ENCODE results near the gene URI1. TPM values are rescaled to one million over a fixed set of nuclear protein-coding genes. Genes with fewer than 3 reads are reported as not detected.
"Not testable (repeated sequence)": the region's sequence is repeated elsewhere in the genome, so short reads cannot be mapped to it uniquely, and the experiment has no call there.

URI1 gene
- polyA plus RNA-seq, 6 donors from 2014 or later: 11.9 to 24.1 (median 17.4) TPM

- Mint-ChIP-seq H3K4me1 (peaks cover 9 to 17% (median 13%) of the 10 kb centered on the region in 3 donors), H3K27ac (peak overlapping the region in 3 of 6 donors; percentile 9 to 55 (median 54)), H3K9me3 (peaks cover 4 to 26% (median 11%) of the 10 kb centered on the region in 7 donors), H3K36me3 (peaks cover 16 to 28% of the 10 kb centered on the region in 2 donors)
- not testable (repeated sequence) for ATAC-seq (ENCODE audit: low read depth in 2 of 2); H3K27me3 Mint-ChIP-seq; H3K4me3 Mint-ChIP-seq; DNase-seq
Measured at GRCh38 chr19:30043008-30043407, 101.0 kb downstream of the URI1 start.

- Mint-ChIP-seq H3K27me3 (no peaks in the 10 kb centered on the region), H3K4me1 (peaks cover 9 to 17% (median 13%) of the 10 kb centered on the region in 3 donors), H3K36me3 (peaks cover 10 to 19% of the 10 kb centered on the region in 2 donors), H3K4me3 (no peak overlapping the region), H3K27ac (peak overlapping the region in 1 of 6 donors; percentile 22), H3K9me3 (peaks cover 0 to 19% (median 4%) of the 10 kb centered on the region in 7 donors)
- ATAC-seq (ENCODE audit: low read depth in 2 of 2) (no peak), DNase-seq (no peak)
Measured at GRCh38 chr19:30044273-30045248, 102.5 kb downstream of the URI1 start.

GRCh38 chr19:30046522-30046921 is 104.5 kb downstream of the URI1 start:
- peak overlapping the region in 3 of 8 donors; percentile 4 to 15 (median 8) for H3K4me3 Mint-ChIP-seq
- ATAC-seq (ENCODE audit: low read depth in 2 of 2): peak; percentile 92 to 96
- H3K36me3 Mint-ChIP-seq: peaks cover 4 to 5% of the 10 kb centered on the region in 2 donors
- H3K27ac Mint-ChIP-seq: peak overlapping the region in 3 of 6 donors; percentile 30 to 81 (median 39)
- no peaks in the 10 kb centered on the region for H3K27me3 Mint-ChIP-seq
- peaks cover 9 to 17% (median 13%) of the 10 kb centered on the region in 3 donors for H3K4me1 Mint-ChIP-seq
- DNase-seq: peak; percentile 23
- peaks cover 0 to 6% (median under 1%) of the 10 kb centered on the region in 7 donors for H3K9me3 Mint-ChIP-seq

- no peak overlapping the region for H3K27ac Mint-ChIP-seq
- no peaks in the 10 kb centered on the region for H3K36me3 Mint-ChIP-seq
- peaks cover 0 to 2% (median 0%) of the 10 kb centered on the region in 7 donors for H3K9me3 Mint-ChIP-seq
- no peaks in the 10 kb centered on the region for H3K27me3 Mint-ChIP-seq
- ATAC-seq (ENCODE audit: low read depth in 2 of 2) (no peak), DNase-seq (no peak)
- H3K4me1 Mint-ChIP-seq: peaks cover 9 to 17% (median 14%) of the 10 kb centered on the region in 3 donors
- H3K4me3 Mint-ChIP-seq: no peak overlapping the region
Measured at GRCh38 chr19:30047432-30047831, 105.4 kb downstream of the URI1 start.

- no peak for DNase-seq
- no peak for ATAC-seq (ENCODE audit: low read depth in 2 of 2)
- Mint-ChIP-seq H3K4me1 (peaks cover 8 to 17% (median 17%) of the 10 kb centered on the region in 3 donors), H3K36me3 (no peaks in the 10 kb centered on the region), H3K27ac (peak overlapping the region in 1 of 6 donors; percentile 64), H3K27me3 (no peaks in the 10 kb centered on the region), H3K9me3 (peaks cover 0 to 2% (median 0%) of the 10 kb centered on the region in 7 donors), H3K4me3 (no peak overlapping the region)
Measured at GRCh38 chr19:30049226-30049625, 107.2 kb downstream of the URI1 start.

GRCh38 chr19:30049846-30050667 is 108.0 kb downstream of the URI1 start:
- no peaks in the 10 kb centered on the region for H3K27me3 Mint-ChIP-seq
- peak overlapping the region in 1 of 6 donors; percentile 18 for H3K27ac Mint-ChIP-seq
- H3K4me3 Mint-ChIP-seq: no peak overlapping the region
- no peaks in the 10 kb centered on the region for H3K36me3 Mint-ChIP-seq
- DNase-seq: no peak
- no peak for ATAC-seq (ENCODE audit: low read depth in 2 of 2)
- H3K4me1 Mint-ChIP-seq: peaks cover 8 to 17% (median 17%) of the 10 kb centered on the region in 3 donors
- peaks cover 0 to 2% (median 0%) of the 10 kb centered on the region in 7 donors for H3K9me3 Mint-ChIP-seq

- Mint-ChIP-seq H3K36me3 (no peaks in the 10 kb centered on the region), H3K27ac (peak overlapping the region in 2 of 6 donors; percentile 37 to 71)
Measured at GRCh38 chr19:30052122-30053075, 110.4 kb downstream of the URI1 start.

GRCh38 chr19:30053558-30053957 is 111.5 kb downstream of the URI1 start:
- peaks cover 0 to 9% (median 0%) of the 10 kb centered on the region in 7 donors for H3K9me3 Mint-ChIP-seq
- H3K36me3 Mint-ChIP-seq: no peaks in the 10 kb centered on the region
- H3K4me3 Mint-ChIP-seq: no peak overlapping the region
- H3K27ac Mint-ChIP-seq: no peak overlapping the region
- ATAC-seq (ENCODE audit: low read depth in 2 of 2) (no peak), DNase-seq (no peak)
- no peaks in the 10 kb centered on the region for H3K27me3 Mint-ChIP-seq
- H3K4me1 Mint-ChIP-seq: peaks cover 0 to 8% (median 0%) of the 10 kb centered on the region in 3 donors

More at GRCh38 chr19:30052122-30053075, 110.4 kb downstream of the URI1 start:
- no peak overlapping the region for H3K4me3 Mint-ChIP-seq
- peaks cover 0 to 5% (median 0%) of the 10 kb centered on the region in 7 donors for H3K9me3 Mint-ChIP-seq
- ATAC-seq (ENCODE audit: low read depth in 2 of 2) (no peak), DNase-seq (no peak)
- H3K27me3 Mint-ChIP-seq: no peaks in the 10 kb centered on the region
- peaks cover 0 to 9% (median 3%) of the 10 kb centered on the region in 3 donors for H3K4me1 Mint-ChIP-seq

- peaks cover 0 to 9% (median 0%) of the 10 kb centered on the region in 7 donors for H3K9me3 Mint-ChIP-seq
- ATAC-seq (ENCODE audit: low read depth in 2 of 2): no peak
- no peak overlapping the region for H3K27ac Mint-ChIP-seq
- no peak overlapping the region for H3K4me3 Mint-ChIP-seq
- DNase-seq: no peak
- no peaks in the 10 kb centered on the region for H3K27me3 Mint-ChIP-seq
- no peaks in the 10 kb centered on the region for H3K36me3 Mint-ChIP-seq
- peaks cover 0 to 8% (median 0%) of the 10 kb centered on the region in 3 donors for H3K4me1 Mint-ChIP-seq
Measured at GRCh38 chr19:30054210-30054609, 112.2 kb downstream of the URI1 start.

- no peak for DNase-seq
- H3K27me3 Mint-ChIP-seq: peaks cover 0 to 3% (median 0%) of the 10 kb centered on the region in 3 donors
- peaks cover 0 to 9% (median 0%) of the 10 kb centered on the region in 7 donors for H3K9me3 Mint-ChIP-seq
- ATAC-seq (ENCODE audit: low read depth in 2 of 2): no peak
- H3K4me1 Mint-ChIP-seq: peaks cover 0 to 4% (median 0%) of the 10 kb centered on the region in 3 donors
- H3K27ac Mint-ChIP-seq: no peak overlapping the region
- no peaks in the 10 kb centered on the region for H3K36me3 Mint-ChIP-seq
- H3K4me3 Mint-ChIP-seq: peak overlapping the region in 1 of 8 donors; percentile 53
Measured at GRCh38 chr19:30056580-30056979, 114.5 kb downstream of the URI1 start.

GRCh38 chr19:30059741-30060457 is 117.9 kb downstream of the URI1 start:
- no peaks in the 10 kb centered on the region for H3K36me3 Mint-ChIP-seq
- DNase-seq: no peak

More at GRCh38 chr19:30059741-30060457, 117.9 kb downstream of the URI1 start:
- peaks cover 0 to 6% (median 5%) of the 10 kb centered on the region in 3 donors for H3K27me3 Mint-ChIP-seq
- no peak overlapping the region for H3K4me3 Mint-ChIP-seq
- peaks cover 0 to 9% (median 0%) of the 10 kb centered on the region in 7 donors for H3K9me3 Mint-ChIP-seq
- no peaks in the 10 kb centered on the region for H3K4me1 Mint-ChIP-seq
- no peak for ATAC-seq (ENCODE audit: low read depth in 2 of 2)
- H3K27ac Mint-ChIP-seq: no peak overlapping the region

Data from naive B cell (primary cell).